ENCODE results near the gene HTN3.

The HTN3 gene

DNA sequence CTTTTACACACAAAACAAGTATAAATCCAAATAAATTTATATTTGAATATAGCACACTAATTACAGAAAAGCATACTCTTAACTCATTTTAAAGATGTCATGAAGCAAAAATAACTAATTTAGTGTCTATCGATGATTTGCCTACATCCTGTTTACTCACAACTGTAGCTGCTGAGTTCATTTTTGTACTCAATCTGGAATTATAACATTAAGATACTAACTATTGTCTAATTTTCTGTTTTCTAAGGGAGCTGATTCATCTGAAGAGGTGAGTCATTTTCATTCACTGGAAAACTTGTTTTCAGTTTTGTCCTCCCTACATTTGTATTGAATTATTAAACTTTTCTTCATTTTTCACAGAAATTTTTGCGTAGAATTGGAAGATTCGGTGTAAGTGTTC is 28.8 kb upstream of the HTN3 start:
- TF ChIP-seq FOXM1 (IDR thresholded peaks at IDR 0.05; ENCODE audit: borderline replicate concordance, low read depth) (no peak), YY1 (IDR thresholded peaks at IDR 0.05; ENCODE audit: low read depth) (no peak), CEBPB (IDR thresholded peaks at IDR 0.05) (no peak), NFIC (IDR thresholded peaks at IDR 0.05) (no peak), CREB1 (IDR thresholded peaks at IDR 0.05; ENCODE audit: low read depth) (no peak), TAF1 (IDR thresholded peaks at IDR 0.05; ENCODE audit: low read depth) (no peak), MAX (IDR thresholded peaks at IDR 0.05) (no peak), EP300 (IDR thresholded peaks at IDR 0.05; ENCODE audit: borderline replicate concordance) (no peak), USF1 (IDR thresholded peaks at IDR 0.05) (no peak), EGR1 (IDR thresholded peaks at IDR 0.05) (no peak), TEAD4 (IDR thresholded peaks at IDR 0.05) (no peak), ZBTB7A (IDR thresholded peaks at IDR 0.05; ENCODE audit: low read depth) (no peak), TCF12 (IDR thresholded peaks at IDR 0.05; ENCODE audit: low read depth) (no peak), RAD21 (IDR thresholded peaks at IDR 0.05; ENCODE audit: low read depth) (no peak)
- TF ChIP-seq, protein P1, sequence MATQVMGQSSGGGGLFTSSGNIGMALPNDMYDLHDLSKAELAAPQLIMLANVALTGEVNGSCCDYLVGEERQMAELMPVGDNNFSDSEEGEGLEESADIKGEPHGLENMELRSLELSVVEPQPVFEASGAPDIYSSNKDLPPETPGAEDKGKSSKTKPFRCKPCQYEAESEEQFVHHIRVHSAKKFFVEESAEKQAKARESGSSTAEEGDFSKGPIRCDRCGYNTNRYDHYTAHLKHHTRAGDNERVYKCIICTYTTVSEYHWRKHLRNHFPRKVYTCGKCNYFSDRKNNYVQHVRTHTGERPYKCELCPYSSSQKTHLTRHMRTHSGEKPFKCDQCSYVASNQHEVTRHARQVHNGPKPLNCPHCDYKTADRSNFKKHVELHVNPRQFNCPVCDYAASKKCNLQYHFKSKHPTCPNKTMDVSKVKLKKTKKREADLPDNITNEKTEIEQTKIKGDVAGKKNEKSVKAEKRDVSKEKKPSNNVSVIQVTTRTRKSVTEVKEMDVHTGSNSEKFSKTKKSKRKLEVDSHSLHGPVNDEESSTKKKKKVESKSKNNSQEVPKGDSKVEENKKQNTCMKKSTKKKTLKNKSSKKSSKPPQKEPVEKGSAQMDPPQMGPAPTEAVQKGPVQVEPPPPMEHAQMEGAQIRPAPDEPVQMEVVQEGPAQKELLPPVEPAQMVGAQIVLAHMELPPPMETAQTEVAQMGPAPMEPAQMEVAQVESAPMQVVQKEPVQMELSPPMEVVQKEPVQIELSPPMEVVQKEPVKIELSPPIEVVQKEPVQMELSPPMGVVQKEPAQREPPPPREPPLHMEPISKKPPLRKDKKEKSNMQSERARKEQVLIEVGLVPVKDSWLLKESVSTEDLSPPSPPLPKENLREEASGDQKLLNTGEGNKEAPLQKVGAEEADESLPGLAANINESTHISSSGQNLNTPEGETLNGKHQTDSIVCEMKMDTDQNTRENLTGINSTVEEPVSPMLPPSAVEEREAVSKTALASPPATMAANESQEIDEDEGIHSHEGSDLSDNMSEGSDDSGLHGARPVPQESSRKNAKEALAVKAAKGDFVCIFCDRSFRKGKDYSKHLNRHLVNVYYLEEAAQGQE (IDR thresholded peaks at IDR 0.05; ENCODE audit: low read depth) = no peak

GRCh38 chr4:70000711-70001110 is 27.5 kb upstream of the HTN3 start:
- TF ChIP-seq MAX (IDR thresholded peaks at IDR 0.05) (no peak), ZBTB7A (IDR thresholded peaks at IDR 0.05; ENCODE audit: low read depth) (no peak), EP300 (IDR thresholded peaks at IDR 0.05; ENCODE audit: borderline replicate concordance) (no peak), EGR1 (IDR thresholded peaks at IDR 0.05) (no peak), CEBPB (IDR thresholded peaks at IDR 0.05) (no peak)

- no peak for TF ChIP-seq CEBPB (IDR thresholded peaks at IDR 0.05)
- no peak for TF ChIP-seq EGR1 (IDR thresholded peaks at IDR 0.05)
- no peak for TF ChIP-seq FOXM1 (IDR thresholded peaks at IDR 0.05; ENCODE audit: borderline replicate concordance, low read depth)
- no peak for TF ChIP-seq NFIC (IDR thresholded peaks at IDR 0.05)
Observed at GRCh38 chr4:70002507-70002906, 25.8 kb upstream of the HTN3 start.

GRCh38 chr4:70008771-70009170 is 19.5 kb upstream of the HTN3 start:
- TF ChIP-seq CEBPB (IDR thresholded peaks at IDR 0.05) (no peak), MAX (IDR thresholded peaks at IDR 0.05) (no peak), FOXM1 (IDR thresholded peaks at IDR 0.05; ENCODE audit: borderline replicate concordance, low read depth) (no peak), EGR1 (IDR thresholded peaks at IDR 0.05) (no peak)

GRCh38 chr4:70023218-70023617 is 5.0 kb upstream of the HTN3 start:
- TF ChIP-seq TCF12 (IDR thresholded peaks at IDR 0.05; ENCODE audit: low read depth) (no peak), EGR1 (IDR thresholded peaks at IDR 0.05) (no peak), MAX (IDR thresholded peaks at IDR 0.05) (no peak), USF1 (IDR thresholded peaks at IDR 0.05) (no peak)
- TF ChIP-seq, protein P1 (IDR thresholded peaks at IDR 0.05; ENCODE audit: low read depth) = no peak

DNA sequence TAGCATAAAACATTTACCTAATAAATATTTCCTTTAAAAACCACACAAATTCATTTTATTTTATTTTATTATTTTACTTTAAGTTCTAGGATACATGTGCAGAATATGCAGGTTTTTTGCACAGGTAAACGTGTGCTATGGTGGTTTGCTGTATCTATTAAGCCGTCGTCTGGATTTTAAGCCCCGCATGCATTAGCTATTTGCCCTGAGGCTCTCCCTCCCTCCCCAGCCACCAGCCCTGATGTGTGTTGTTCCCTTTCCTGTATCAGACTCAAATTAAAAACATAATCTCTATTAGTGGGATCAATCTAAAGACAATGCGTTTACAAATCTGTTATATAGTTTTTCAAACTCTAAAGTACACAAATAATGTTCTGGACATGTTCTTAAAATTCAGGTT is 1.2 kb upstream of the HTN3 start:
- TF ChIP-seq MAX (IDR thresholded peaks at IDR 0.05) (no peak), ZBTB7A (IDR thresholded peaks at IDR 0.05; ENCODE audit: low read depth) (no peak), TAF1 (IDR thresholded peaks at IDR 0.05; ENCODE audit: low read depth) (no peak), CREB1 (IDR thresholded peaks at IDR 0.05; ENCODE audit: low read depth) (no peak), TEAD4 (IDR thresholded peaks at IDR 0.05) (no peak), EGR1 (IDR thresholded peaks at IDR 0.05) (no peak), EP300 (IDR thresholded peaks at IDR 0.05; ENCODE audit: borderline replicate concordance) (no peak), CEBPB (IDR thresholded peaks at IDR 0.05) (no peak), YY1 (IDR thresholded peaks at IDR 0.05; ENCODE audit: low read depth) (no peak), FOXM1 (IDR thresholded peaks at IDR 0.05; ENCODE audit: borderline replicate concordance, low read depth) (no peak), TCF12 (IDR thresholded peaks at IDR 0.05; ENCODE audit: low read depth) (no peak), NFIC (IDR thresholded peaks at IDR 0.05) (no peak)
- TF ChIP-seq, protein P1 (IDR thresholded peaks at IDR 0.05; ENCODE audit: low read depth) = no peak

Data from Ishikawa (cell line).